Choroid plexus epithelial cell (primary cell): ENCODE measurements around the gene PIK3R6.

Source experiments
- DNase-seq: peaks from one replicate; pipeline ENCODE4 v3.0.0-alpha.2; 2010; ENCODE audit warnings: low read depth
- H3K4me3 ChIP-seq: 2 replicates; pipeline ENCODE4 v1.5.1; 2011; ENCODE audit warnings: low read depth, mild to moderate bottlenecking, control low read depth, low read length, moderate library complexity
- TF ChIP-seq, protein P1 (sequence below): conservative IDR thresholded peaks from 2 replicates; pipeline ENCODE4 v1.5.1; 2011; ENCODE audit warnings: low read depth, mild to moderate bottlenecking, control low read depth, inconsistent platforms, low read length, moderate library complexity

The PIK3R6 gene

DNA sequence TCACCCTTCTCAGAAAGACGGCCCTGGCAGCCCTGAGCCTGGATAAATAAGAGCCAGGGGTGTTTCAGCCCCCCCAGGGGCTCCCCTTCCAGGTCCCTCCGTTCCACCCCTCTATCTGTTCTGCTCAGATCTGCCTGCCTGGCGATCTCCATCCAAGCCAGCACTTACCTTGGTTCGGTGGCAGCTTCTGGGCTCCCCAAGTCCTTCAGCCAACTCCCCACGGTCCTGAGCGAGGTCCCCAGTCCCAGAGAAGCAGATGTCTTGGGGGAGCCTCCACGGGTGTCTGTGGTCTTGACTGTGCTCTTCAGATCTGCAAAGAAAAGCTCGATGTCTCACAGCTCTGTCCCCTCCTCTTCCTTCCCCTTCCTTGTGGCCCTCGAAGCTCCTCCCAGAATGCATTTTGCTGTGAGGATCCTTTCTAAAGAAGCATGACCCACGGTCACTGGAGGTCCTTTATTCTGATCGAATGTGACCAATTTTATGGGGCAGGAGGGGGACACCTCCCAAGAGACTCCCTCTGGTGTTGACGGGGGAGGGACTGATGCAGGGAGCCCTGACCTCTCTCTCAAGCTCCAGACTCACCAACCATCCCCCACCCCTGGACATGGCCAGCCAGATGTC, at the start of gene PIK3R6:
Gene PIK3R6, minus strand, starts transcription at position 314 of the 621 bp plus-strand sequence. CDS start 17,880 bp downstream, outside the sequence.
- DNase-seq = no peak
- TF ChIP-seq, protein P1, sequence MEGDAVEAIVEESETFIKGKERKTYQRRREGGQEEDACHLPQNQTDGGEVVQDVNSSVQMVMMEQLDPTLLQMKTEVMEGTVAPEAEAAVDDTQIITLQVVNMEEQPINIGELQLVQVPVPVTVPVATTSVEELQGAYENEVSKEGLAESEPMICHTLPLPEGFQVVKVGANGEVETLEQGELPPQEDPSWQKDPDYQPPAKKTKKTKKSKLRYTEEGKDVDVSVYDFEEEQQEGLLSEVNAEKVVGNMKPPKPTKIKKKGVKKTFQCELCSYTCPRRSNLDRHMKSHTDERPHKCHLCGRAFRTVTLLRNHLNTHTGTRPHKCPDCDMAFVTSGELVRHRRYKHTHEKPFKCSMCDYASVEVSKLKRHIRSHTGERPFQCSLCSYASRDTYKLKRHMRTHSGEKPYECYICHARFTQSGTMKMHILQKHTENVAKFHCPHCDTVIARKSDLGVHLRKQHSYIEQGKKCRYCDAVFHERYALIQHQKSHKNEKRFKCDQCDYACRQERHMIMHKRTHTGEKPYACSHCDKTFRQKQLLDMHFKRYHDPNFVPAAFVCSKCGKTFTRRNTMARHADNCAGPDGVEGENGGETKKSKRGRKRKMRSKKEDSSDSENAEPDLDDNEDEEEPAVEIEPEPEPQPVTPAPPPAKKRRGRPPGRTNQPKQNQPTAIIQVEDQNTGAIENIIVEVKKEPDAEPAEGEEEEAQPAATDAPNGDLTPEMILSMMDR = no peak
- no peak within 1 kb of the TSS for H3K4me3 ChIP-seq

GRCh38 chr17:8916466-8916865, 49.0 kb upstream of the PIK3R6 start:
- TF ChIP-seq, protein P1 = no peak
- DNase-seq = no peak
- no peak overlapping the region for H3K4me3 ChIP-seq

DNA sequence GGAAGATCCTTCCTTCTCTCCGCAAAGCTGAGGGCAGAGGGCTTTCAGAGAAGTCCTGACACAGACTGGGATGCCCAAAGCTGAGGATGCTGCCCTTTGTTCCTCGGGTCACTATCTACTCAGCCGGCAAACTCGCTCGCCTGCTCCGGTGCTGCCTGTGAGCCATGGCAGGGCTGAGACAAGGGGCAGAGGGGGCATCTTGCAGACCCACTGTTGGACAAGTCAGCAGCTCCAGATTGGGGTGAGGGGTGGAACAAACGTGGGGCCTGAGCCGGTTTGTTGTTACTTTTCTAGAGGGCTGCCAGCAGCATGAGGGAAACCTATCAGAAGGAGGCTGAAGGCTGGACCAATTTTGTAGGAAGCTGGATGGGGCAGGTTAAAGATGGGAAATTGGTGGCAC, 47.1 kb upstream of the PIK3R6 start:
- no peak overlapping the region for H3K4me3 ChIP-seq
- TF ChIP-seq, protein P1 = no peak
- no peak for DNase-seq

DNA sequence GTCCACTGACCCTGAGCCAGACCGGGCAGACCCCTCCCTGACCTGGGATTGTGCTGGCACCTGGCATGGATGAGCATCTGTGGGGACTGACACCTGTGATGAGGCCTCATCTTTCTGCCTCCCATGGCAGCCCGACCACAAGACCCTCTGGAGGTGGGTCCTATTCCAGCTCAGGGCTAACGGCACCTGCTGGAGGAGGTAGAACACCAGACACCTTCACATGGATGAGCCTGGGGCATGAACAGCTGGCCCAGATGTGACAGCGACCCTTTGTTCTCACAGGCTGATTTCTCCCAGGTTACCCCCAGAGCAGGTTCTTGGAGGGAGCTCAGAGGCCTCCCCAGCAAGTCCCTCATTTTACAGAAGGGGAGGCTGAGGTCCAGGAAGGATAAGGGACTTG, 46.4 kb upstream of the PIK3R6 start:
- TF ChIP-seq, protein P1 = no peak
- DNase-seq = no peak
- no peak overlapping the region for H3K4me3 ChIP-seq

DNA sequence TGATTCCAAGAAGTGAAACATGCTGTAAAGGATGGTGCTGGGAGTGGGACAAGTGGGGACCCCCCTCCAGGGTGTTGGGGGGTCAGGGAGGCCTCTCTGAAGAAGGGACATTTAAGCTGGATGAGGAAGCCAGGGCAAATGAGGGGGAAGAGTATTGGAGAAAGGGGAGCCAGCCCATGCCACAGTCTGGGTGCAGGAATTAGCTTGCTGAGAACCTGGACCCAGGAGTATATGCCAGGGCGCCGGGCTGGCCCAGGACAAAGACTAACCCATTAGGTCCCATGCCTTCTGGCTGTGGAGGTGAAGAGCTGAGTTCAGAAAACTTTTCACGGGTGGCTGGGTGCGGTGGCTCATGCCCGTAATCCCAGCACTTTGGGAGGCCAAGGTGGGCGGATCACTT, 45.6 kb upstream of the PIK3R6 start:
- TF ChIP-seq, protein P1 = no peak
- H3K4me3 ChIP-seq = no peak overlapping the region
- no peak for DNase-seq

- no peak for DNase-seq
- no peak overlapping the region for H3K4me3 ChIP-seq
- TF ChIP-seq, protein P1 = no peak
Observed at GRCh38 chr17:8912084-8912981, 44.9 kb upstream of the PIK3R6 start.
